IPS DF 4.7 (cell line): ENCODE results near the gene C1orf159.
A peak's percentile ranks its signal among the peaks of the same experiment; 100 is the strongest.
"Not testable (repeated sequence)": the region's sequence is repeated elsewhere in the genome, so short reads cannot be mapped to it uniquely, and the experiment has no call there.

ENCODE experiments used
- DNase-seq: peaks from one replicate; pipeline ENCODE4 v3.0.0-alpha.2; 2013; ENCODE audit warnings: low spot score; ENCODE audit errors: extremely low read depth

C1orf159 gene

DNA sequence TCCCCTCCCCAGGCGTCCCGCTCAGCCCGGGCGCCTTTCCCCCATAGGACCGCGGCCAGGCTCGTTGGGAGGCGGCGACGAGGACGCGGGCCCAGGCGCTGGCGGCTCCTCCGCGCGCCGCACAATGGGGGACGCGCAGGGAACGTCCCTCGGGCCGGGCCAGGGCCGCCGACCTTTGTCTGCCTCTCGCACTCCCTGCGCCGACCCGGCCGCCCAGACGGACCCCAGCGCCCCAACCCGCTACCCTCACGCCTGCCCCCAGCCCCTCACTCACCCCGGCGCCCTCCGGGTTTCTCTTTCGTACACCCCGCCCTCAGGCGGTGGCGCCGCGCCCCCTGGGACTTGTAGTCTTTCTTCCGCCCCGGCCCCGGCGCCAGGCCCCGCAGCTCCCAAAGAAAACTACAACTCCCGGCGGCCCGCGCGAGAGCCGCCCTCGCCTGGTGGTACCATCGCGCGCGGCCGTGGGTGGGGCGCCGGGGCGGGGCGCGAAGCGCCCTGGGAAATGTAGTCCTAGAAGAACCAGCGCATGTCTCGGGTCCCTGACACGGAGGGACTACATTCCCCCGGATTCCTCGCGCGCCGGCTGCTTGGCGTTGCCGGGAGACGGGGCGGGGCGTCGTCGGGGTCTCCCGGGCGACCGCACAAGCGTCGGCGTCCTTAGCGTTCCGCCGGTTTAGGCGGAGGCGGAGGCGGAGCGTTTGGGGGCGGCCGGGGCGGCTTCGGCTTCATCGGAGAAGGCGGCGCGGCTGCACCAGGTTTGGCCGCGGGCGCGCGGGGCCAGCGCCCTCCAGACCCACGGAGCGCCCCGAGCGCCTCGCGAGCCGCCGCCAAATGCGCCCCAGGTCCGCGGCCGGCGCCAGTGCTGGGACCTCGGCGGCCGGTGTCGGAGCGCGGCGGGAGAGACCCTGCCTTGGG lies at the start of gene C1orf159:
Gene C1orf159 (minus strand): TSS at position 304 of the 915 bp plus-strand sequence. CDS start 24,546 bp downstream, outside the sequence.
- DNase-seq: peak; percentile 74

DNA sequence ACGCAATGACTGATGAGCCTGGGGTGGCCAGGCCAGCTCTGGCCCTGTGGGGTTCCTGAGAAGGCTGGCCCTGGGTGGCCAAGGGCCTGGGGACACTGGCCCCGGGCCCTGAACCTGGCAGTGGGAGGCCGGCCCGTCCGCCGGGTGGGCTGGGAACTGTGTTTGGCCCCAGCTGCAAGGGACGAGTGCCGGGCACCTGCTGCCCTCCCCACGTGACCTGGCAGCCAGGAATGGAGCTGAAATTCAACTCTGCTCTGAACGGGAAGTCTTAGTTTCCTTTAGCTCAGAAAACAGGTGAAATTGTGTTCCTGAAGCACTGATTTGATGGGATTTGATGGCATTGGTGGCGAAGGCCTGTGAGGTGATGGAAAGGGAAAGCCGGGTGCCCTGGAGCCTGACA lies 49.6 kb upstream of the C1orf159 start:
- no peak for DNase-seq

DNA sequence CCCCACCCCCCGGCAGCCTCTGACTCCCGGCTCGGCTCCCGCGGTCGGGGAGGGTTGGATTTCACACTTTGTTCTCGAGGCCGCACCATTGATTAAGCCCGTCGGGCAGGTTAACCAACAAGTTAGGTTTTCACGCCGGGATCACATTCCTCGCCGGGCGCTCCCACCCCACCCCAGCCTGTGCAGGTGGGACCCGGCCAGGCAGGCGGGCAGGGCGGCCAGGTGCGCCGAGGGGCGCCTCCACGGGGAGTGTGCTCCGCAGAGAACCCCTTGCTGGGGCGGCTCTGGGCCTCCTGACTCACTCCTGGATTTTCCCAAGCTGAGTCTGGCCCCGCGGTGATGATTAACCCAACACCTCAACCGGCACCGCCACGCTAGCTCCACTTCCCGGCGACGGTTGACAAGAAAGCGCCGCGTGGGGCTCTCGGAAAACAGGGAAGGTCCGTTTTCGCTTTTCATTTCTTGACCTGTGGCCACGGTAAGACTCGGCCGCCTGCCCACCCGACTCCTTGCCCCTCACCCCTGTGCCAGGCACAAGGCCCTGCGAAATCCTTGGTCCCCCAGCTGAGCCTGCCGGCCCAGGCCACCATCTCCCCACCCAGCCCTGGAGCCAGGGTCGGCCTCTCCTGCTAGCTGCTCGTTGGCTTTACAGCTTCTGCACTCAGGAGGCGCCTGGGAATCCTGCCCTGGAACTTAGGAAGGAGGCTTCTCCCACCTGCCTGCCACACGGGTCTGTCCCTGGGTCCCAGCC lies 49.0 kb upstream of the C1orf159 start:
- DNase-seq: no peak

DNA sequence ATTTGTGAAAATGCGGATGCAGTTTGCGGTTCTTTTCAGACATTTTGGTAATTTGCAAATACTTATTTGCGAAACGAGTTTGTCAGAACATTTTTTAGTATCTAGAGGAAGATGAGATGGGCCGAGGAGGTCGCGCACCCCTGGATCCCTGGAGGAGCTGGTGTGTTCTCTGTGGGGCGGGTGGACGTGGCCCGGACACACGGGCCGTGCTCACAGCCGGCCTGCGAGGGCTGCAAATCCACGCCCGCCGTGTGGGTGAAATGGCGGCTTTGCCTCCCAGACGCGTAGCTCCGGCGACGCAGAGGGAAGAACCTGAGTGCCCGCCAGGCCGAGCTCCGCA lies 48.4 kb upstream of the C1orf159 start:
- DNase-seq: no peak

DNA sequence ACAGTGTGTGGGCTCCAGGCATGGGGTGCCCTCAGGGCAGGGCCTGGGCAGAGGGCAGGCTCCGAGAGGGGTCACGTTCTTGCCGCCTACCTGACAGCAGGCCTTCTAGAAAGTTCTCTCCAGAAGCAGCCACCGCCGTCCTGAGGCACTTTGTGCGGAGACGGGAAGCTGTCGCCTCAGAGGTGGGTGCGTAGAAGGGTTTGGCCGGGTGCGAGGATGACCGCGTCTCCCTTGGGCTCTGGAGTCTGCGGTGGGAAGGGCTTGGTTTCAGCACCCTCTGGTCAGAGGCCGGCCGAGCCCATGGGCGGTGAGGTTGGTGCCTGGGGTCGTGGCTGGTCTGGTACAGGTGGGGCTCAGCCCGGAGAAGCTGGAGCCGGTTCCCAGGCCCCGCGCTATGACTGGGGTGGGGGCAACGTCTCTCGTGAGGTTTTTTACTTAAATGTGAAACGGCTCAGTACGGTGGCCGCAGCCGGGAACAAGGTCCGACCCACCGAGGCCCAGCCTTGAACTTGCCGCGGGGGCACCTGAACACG lies 47.7 kb upstream of the C1orf159 start:
- DNase-seq: no peak

DNA sequence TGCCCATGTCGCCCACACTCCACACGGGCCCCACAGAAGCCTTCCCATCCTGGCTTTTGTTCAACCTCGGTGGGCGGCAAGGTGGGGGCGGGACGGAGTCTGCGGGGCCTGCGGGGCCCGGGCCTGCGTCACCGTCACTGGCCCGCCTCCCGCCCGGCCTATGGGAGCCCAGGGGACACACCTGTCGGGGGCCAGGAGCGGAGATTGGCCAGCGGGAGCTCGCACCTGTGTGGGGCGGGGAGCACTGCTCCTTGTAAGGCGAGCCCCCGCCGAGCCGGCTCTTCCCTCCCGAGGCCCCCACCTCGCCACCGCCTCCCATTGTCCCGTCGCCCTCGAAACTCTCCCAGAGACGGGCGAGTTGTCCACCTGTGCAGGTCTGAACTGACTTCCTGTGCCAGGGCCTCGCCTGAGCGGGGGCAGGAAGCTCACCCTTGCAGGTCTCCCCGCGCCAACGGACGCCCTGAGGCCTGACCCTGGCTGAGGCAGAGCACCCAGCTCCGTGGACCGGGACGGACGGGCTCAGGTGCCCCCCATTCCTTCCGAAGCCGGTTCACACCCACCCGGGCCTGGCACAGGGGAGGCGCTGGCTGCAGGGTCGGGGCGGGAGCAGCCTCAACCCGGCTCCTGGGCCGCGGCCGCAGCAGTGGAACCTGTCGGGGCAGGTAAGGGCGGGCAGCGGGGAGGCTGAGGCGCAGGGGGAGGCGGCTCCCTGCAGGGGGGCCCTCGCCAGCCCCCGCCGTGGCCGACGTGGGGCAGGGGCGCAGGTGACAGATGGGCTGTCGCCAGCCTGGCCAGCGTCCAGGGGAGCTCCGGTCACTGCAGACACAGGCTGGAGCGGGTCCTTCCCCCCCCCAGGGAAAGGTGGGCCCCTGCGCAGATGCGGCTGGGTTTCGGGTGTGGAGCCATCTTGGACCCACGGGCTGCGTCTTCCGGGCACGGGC lies 47.0 kb upstream of the C1orf159 start:
- DNase-seq: no peak

DNA sequence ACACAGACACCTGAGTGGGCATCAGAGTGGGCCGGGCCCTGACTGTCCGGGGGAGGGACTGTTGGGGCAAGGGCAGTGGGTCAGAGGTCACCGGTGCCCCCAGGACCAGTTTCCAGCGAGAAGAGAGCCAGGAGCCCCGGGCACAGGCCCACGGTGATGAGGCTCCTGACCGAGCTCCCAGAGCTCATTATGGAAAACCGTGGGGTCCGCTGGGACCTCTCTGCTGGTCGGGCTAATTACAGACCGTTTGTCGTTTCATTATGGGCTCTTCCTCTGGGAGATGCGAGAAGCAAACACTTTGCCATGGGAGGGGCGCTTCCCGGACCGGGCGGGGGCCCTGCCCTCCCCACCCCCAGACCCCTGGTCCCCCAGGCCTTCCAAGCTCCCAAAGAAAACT lies 45.8 kb upstream of the C1orf159 start:
- no peak for DNase-seq

DNA sequence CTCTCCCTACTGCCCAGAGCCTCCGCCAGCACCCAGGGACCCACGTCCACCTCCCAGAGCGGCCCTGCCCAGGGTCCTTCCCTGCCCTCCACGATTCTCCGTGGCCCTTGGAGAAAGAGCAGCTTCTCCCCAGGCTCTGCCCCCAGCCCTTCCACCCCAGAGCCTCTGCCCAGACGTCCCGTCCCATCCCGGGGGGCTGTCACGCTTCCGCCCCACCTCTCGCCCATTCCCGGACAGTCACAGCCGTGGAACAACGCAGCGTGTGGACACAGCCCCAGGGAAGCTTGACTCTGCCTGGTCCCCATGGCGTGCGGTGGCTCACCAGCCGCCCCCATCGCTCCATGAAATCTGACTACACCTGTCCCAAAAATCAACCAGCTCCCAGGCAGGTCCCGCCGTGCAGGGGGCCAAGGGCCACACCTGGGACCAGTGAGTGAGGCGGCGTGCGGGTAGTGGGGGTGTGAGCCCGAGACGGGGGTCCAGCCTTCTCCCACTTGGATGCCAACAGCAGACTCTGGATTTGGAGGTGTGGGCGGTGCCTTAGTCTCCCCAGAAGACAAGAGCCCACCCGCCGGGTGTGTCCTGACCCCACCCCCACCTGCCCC lies 45.3 kb upstream of the C1orf159 start:
- DNase-seq: no peak

DNA sequence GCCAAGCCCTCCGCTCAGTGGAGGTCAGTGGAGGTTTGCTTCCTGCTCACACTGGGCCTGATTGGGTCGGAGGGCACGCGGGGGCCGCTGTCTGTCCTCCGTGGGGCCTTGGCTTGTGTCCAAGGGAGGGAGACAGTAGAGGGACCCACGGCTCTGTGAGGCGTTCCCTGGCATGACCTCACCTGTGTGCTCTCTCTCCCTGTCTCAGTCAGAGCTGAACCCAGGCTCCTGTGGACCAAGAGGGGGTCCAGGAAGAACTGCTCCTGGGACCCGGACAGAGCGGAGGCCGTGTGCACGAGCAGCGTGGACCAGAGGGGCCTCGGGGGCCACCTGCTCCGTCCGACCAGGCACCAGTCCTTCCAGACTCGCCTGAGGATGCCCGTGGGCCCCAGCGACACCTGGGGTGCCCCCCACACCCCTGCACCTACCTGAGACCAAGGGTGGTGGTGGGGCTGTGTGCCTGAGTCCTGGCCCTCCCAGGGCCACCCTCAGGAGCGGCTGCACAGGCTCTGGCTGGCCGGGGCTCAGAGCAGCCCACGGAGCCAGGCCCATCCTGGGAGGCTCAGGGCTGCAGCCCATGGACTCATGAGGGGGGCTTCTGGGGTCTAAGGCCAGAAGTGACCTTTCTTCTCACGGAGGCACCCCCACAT lies 44.5 kb upstream of the C1orf159 start:
- no peak for DNase-seq

DNA sequence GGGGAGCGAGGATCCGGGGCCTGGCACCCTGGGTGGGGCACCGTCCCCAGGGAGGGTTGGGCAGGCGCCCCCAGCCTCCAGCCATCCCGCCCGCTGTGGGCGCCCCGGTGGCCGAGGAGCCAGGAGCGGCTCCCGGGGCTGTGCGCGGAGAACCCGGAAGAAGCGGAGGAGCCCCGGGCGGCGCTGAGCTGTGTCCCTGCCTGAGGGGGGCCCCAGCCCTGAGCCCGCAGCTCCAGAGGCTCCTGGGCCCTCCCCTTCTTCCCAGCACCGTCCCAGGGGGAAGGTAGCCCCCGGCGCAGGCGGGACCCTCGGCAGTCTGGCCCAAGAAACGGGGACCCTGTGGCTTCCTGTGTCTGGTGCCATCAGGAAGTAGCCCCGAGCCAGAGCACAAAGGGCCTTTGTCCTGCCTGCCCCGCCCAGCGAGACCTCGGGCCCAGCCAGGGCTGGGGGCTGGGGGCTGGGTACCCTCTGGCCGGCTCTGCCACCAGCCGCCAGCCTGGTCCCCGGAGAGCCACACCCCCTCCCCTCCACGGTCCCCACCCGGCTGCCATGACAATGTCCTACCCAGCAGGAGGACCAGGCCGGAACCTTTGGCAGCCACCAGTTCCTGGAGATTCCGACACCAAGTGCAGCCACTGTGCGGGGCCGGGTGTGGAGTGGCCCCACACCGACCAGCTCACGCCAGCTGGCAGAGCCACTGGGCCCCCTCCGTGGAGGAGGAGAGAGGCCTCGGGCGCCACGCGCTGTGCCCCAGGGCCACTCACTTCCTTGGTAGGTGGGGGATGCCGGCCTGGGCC lies 42.2 kb upstream of the C1orf159 start:
- no peak for DNase-seq

DNA sequence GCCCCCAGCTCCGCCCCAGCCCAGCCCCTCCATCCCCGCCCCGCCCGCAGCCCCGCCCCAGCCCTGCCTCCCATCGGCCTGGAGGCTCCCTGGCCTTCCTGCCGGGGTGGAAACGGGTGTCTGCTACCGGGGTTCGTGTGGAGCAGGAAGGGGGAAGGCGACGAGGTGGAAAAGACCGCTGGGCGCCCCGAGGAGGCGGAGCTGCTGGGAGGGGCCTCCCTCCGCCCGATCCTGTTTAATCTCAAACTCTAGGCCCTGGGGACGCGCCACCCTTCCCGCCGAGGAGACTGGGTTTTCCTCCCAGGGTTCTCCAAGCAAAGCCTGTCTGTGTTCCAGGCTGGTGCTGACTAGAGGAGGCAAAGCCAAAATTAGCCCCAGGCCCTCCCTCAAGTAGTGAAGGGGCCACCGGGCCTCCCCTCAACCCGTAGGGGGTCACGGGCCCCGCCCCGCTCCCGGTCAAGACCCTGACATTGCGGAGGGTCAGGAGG lies 41.6 kb upstream of the C1orf159 start:
- no peak for DNase-seq

DNA sequence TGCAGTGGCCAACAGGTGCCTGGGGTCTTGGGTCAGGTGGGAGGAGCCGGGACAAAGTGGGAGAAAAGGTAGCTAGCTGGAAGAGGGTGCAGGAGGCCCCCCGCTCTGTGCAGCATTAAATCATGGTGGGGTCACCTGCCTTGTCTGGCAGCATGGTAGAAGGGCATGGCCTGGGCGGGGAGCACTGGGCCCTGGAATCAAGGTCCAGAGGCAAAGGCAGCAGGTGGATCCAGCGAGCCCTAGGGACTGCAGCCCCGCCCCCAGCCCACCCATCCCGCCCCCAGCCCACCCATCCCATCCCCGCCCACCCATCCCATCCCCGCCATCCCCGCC lies 41.1 kb upstream of the C1orf159 start:
- no peak for DNase-seq

DNA sequence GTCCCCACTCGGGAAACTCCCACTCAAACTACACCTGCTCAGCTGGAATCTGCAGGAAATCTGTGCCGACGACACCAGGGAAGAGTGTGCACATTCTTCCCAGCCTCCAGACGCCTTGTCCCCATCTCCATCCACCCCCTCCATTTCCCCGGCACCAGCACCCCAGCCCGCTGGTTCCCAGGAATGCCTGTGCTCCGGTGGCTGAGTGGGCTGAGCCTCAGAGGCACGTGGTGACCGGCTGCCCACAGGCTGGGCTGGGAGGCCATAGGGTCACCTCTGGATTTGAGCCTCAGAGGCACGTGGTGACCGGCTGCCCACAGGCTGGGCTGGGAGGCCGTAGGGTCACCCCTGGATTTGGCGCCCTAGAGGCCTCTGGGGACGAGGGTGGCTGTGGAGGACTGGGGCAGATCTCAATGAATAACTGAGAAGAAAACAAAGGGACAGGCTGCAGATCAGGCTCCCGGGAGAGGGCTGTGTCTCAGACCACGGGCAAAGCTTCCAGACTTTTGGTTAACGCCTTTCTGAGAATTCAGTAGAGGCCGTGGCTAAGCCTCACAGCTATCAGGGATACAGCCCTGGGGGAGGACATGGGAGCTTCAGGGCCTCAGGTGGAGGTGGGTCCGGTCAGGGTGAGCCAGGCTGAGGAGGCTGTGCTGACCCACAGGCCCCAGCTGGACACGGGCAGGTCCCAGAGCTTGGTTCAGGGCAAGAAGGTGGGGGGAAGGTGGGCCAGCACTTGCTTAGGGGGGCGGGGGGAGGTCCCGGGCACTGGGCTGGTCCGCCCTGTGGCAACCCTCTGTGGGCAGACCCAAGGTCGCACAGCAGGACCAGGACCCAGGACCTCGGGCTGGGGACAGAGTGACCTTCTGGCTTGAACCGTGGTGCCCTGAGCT lies 40.5 kb upstream of the C1orf159 start:
- no peak for DNase-seq

DNA sequence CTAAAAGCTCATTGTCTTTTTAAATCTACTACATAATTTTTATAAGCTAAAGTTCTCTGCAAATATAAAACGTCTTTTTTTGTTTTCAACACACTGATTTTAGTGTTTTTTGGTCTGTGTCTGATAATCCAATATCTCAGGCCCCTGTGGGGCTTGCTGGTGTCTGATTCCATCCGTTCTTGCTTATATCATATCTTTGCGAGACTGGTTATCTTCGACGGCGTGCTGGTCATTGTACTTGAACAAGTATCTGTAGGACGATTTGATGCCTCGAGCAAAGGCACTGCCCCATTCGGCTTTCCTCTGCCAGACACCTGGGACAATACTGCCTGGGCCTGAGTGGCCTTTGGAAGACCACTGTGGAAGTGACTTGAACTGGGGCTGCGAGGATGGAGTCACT lies 39.4 kb upstream of the C1orf159 start:
- DNase-seq: no peak

DNA sequence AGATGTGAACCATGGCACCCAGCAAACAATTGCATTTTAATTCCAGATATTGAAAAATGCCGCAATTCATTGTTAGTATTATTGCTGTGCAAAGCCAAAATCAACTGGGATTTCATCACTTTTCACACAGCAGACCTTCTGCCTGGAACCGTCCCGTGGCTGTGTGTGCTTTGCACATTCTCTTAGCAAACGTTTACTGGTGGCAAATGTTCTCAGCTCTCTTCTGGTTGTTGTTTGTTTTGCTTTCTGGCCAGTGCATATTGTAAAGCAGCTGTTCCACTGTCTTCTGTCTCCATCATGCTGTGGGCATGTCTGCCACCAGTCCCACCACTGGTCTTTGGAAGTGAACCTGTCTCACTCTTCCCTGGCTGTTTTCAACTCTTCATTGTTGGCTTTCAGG lies 38.0 kb upstream of the C1orf159 start:
- no peak for DNase-seq

DNA sequence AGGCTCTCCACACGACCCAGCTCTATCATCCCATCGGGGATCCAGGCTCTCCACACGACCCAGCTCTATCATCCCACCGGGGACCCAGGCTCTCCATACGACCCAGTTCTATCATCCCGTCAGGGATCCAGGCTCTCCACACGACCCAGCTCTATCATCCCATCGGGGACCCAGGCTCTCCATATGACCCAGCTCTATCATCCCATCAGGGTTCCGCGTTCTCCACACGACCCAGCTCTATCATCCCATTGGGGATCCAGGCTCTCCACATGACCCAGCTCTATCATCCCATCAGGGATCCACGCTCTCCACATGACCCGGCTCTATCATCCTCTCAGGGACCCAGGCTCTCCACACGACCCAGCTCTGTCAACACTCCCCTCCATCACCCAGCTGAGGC lies 37.3 kb upstream of the C1orf159 start:
- not testable (repeated sequence) for DNase-seq

DNA sequence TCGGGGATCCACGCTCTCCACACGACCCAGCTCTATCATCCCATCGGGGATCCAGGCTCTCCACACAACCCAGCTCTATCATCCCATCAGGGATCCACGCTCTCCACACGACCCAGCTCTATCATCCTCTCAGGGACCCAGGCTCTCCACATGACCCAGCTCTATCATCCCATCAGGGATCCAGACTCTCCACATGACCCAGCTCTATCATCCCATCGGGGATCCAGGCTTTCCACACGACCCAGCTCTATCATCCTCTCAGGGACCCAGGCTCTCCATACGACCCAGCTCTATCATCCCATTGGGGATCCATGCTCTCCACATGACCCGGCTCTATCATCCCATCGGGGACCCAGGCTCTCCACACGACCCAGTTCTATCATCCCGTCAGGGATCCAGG lies 36.5 kb upstream of the C1orf159 start:
- DNase-seq: not testable (repeated sequence)

DNA sequence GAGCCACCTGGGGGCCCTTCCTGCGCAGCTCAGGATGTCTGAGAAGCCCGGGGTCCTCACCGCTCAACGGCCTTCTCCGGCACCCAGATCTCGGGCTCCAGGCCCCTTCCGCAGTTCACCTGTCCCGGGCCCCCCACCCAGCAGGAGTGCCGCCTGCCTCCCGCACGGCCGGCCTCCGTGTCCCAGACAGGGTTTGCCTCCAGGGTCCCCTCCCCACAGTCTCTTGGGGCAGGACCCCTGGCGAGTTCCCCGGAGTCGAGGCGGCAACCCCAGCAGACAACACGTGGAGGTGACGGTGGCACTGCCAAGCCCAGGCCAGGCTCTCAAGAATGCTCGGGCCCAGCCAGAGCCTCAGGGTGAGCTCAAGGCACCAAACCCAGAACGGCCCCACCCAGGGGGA lies 35.4 kb upstream of the C1orf159 start:
- no peak for DNase-seq

DNA sequence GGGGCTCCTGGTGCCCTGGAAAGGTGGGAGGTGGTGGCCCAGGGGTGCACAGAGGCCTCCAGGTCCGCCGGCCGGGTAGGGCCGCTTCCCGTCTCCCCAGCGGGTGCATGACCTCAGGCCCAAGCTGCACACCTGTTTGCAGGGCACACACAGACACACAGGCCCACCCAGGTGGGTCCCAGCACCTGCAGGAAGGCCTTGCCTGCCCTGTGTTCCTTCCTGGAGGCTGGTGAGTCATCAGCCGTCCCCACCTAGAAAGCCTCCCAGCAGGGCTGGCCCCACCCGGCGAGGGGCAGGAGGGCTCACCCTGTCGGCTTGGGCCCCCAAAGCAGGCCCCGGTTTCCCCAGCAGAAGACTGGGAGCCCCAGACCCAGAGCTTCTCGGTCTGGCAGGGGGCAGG lies 34.2 kb upstream of the C1orf159 start:
- no peak for DNase-seq
